GM10266 (cell line): ENCODE results near the gene TUB.

Experiments used
- DNase-seq: peaks from one replicate; pipeline ENCODE4 v3.0.0; 2012; ENCODE audit errors: extremely low spot score
- CTCF ChIP-seq: IDR thresholded peaks from 2 replicates; pipeline ENCODE4 v1.5.1; 2012; ENCODE audit warnings: mild to moderate bottlenecking, low read depth; ENCODE audit not compliant: control insufficient read depth, insufficient read depth; ENCODE audit errors: missing control alignments

TUB gene

GRCh38 chr11:8082391-8083087, 1.5 kb downstream of the TUB start:
- DNase-seq, result no peak
- no peak for TF ChIP-seq CTCF

GRCh38 chr11:8083088-8083395, 2.0 kb downstream of the TUB start:
- DNase-seq, result no peak

GRCh38 chr11:8083871-8084281, 2.9 kb downstream of the TUB start:
- TF ChIP-seq CTCF, result no peak
- no peak for DNase-seq

More at GRCh38 chr11:8083088-8083395, 2.0 kb downstream of the TUB start:
- no peak for TF ChIP-seq CTCF

GRCh38 chr11:8084352-8084751, 3.3 kb downstream of the TUB start:
- no peak for DNase-seq
- no peak for TF ChIP-seq CTCF

- TF ChIP-seq CTCF, result no peak
- DNase-seq, result no peak
Measured at GRCh38 chr11:8085011-8085645, 4.1 kb downstream of the TUB start.

- TF ChIP-seq CTCF, result no peak
- DNase-seq, result no peak
Measured at GRCh38 chr11:8086001-8086479, 5.0 kb downstream of the TUB start.

- no peak for TF ChIP-seq CTCF
- no peak for DNase-seq
Measured at GRCh38 chr11:8086571-8086970, 5.6 kb downstream of the TUB start.
